BE2C (cell line): ENCODE data around the gene SAXO1.
A peak's percentile ranks its signal among the peaks of the same experiment; 100 is the strongest.
"Not testable (repeated sequence)": the region's sequence is repeated elsewhere in the genome, so short reads cannot be mapped to it uniquely, and the experiment has no call there.

Source experiments
- DNase-seq: peaks from one replicate; pipeline ENCODE4 v3.0.0-alpha.2; 2020
- H3K27me3 ChIP-seq: fragments of 250-450 bp; sonication (Bioruptor Pico); 2 replicates; pipeline ENCODE4 v1.5.1; 2020; ENCODE audit warnings: mild to moderate bottlenecking
- H3K36me3 ChIP-seq: fragments of 250-450 bp; sonication (Bioruptor Pico); 2 replicates; pipeline ENCODE4 v1.5.1; 2020; ENCODE audit warnings: mild to moderate bottlenecking
- H3K4me1 ChIP-seq: fragments of 250-450 bp; sonication (Bioruptor Pico); 2 replicates; pipeline ENCODE4 v1.5.1; 2020
- H3K4me3 ChIP-seq: 2 replicates; pipeline ENCODE4 v1.5.1; 2011; ENCODE audit warnings: low read depth, low read length
- H3K9me3 ChIP-seq: fragments of 250-450 bp; sonication (Bioruptor Pico); 2 replicates; pipeline ENCODE4 v1.5.1; 2020
- TF ChIP-seq, protein P1 (sequence below): IDR thresholded peaks from 2 replicates; pipeline ENCODE4 v1.5.1; 2012; ENCODE audit warnings: mild to moderate bottlenecking, low read depth, low read length

The SAXO1 gene

DNA sequence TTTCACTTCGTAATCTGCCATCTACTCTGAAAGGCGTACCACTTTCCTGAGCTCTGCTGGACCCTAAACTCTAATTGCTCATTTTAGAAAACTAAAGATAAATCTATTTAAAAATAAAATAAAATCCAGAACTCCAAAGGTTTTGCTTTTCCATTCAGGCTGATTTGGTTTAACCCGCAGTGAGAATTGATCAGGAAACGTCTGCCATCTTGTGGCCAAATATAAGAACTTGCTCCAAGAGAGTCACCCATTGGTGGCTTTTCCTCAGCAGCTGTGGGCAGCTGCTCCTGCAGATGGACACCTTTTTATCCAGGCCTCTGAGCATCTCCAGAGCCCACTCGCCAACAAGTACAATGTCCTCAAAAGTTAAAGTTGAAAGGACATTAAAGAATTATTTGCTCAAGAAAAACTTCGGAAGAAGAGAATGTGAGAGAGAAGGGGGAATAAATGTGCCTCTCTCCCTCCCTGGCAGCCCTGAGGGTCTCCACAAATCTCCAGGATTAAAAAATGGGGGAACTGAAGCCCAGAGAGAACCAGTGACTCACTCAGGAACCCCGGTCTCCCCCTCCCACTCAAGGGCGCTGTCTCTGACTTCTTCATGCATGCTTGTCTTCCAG, 4.1 kb downstream of the SAXO1 start:
- no peaks in the 10 kb centered on the region; the same call in 1 of the 2 replicates for H3K27me3 ChIP-seq
- no peaks in the 10 kb centered on the region for H3K9me3 ChIP-seq
- H3K4me1 ChIP-seq: no peaks in the 10 kb centered on the region
- H3K36me3 ChIP-seq: no peaks in the 10 kb centered on the region
- H3K4me3 ChIP-seq: no peak overlapping the region
- TF ChIP-seq, protein P1, sequence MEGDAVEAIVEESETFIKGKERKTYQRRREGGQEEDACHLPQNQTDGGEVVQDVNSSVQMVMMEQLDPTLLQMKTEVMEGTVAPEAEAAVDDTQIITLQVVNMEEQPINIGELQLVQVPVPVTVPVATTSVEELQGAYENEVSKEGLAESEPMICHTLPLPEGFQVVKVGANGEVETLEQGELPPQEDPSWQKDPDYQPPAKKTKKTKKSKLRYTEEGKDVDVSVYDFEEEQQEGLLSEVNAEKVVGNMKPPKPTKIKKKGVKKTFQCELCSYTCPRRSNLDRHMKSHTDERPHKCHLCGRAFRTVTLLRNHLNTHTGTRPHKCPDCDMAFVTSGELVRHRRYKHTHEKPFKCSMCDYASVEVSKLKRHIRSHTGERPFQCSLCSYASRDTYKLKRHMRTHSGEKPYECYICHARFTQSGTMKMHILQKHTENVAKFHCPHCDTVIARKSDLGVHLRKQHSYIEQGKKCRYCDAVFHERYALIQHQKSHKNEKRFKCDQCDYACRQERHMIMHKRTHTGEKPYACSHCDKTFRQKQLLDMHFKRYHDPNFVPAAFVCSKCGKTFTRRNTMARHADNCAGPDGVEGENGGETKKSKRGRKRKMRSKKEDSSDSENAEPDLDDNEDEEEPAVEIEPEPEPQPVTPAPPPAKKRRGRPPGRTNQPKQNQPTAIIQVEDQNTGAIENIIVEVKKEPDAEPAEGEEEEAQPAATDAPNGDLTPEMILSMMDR: peak; percentile 72
- peak; percentile 56 for DNase-seq

DNA sequence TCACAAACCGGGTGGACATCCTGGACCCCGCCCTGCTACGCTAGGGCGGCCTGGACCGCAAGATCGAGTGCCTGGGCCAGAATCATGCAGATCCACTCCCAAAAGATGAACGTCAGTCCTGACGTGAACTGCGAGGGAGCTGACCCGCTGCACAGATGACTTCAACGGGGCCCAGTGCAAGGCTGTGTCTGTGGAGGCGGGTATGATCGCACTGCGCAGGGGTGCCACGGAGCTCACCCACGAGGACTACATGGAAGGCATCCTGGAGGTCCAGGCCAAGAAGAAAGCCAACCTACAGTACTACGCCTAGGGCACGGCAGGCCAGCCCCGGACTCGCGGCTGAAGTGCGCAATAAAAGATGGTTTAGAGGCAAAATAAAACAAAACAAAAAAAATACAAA, 5.2 kb downstream of the SAXO1 start:
- H3K9me3 ChIP-seq: no peaks in the 10 kb centered on the region
- H3K36me3 ChIP-seq: no peaks in the 10 kb centered on the region
- TF ChIP-seq, protein P1: no peak
- H3K4me1 ChIP-seq: no peaks in the 10 kb centered on the region
- peaks cover 4% of the 10 kb centered on the region; the same call in 1 of the 2 replicates for H3K27me3 ChIP-seq
- DNase-seq: no peak
- no peak overlapping the region for H3K4me3 ChIP-seq

DNA sequence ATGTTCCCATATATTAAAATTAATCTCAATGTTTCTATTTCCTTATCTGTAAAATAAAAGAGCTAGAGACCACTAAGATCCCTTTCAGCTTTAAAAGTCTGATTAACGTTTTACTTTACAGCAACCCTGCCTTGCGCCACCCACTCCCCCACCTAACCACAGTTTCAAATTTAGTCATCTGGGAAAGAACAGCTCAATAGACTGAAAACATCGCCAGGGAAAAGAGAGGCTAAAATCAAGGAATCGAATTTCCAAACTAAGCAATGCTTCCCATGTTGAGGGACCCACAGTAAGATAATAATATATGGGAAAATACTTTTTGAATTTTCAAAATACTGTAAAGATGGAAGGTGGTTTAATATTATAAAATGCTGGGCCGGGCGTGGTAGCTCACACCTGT, 6.6 kb downstream of the SAXO1 start:
- DNase-seq: no peak
- Histone ChIP-seq H3K9me3 (no peaks in the 10 kb centered on the region), H3K27me3 (0 out of 2 replicates have a peak, but pooled peaks cover 4% of the 10 kb centered on the region), H3K4me1 (no peaks in the 10 kb centered on the region), H3K4me3 (no peak overlapping the region), H3K36me3 (no peaks in the 10 kb centered on the region)
- TF ChIP-seq, protein P1: no peak

DNA sequence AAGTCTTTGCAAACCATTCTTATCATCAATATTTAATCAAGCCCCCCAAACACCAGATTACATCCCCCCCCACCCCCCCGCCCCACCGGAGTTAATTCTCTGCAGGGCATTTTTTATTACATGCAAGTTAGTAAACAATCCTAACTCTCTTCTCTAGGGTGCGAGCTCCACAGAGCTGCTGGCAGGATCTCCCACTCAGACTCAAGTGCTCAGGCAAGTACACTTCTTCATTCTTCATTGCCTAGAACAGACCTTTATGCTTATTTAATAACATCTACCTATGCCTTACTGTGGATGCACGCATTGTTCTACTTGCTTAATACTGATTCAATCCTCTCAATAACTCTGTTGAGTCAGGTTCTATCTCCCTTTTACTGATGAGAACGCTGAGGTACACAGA, 9.9 kb downstream of the SAXO1 start:
- no peaks in the 10 kb centered on the region for H3K9me3 ChIP-seq
- TF ChIP-seq, protein P1: no peak
- H3K36me3 ChIP-seq: no peaks in the 10 kb centered on the region
- no peaks in the 10 kb centered on the region for H3K4me1 ChIP-seq
- DNase-seq: no peak
- 0 out of 2 replicates have a peak, but pooled peaks cover 4% of the 10 kb centered on the region for H3K27me3 ChIP-seq
- no peak overlapping the region for H3K4me3 ChIP-seq

DNA sequence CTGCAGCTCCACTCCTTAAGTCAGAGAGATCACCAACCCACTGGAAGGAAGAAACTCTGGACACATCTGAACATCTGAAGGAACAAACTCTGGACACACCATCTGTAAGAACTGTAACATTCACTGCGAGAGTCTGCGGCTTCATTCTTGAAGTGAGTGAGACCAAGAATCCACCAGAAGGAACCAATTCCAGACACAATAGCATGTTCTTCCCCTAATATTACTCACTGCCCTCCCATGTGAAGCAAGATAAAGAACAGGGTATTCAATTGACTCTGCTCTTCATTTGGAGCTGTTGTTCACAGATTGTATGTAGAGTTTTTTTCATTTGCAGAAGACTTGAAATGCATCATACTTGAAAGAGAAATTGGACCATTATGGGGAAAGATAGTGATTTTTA, 10.8 kb downstream of the SAXO1 start:
- Histone ChIP-seq H3K4me1 (no peaks in the 10 kb centered on the region), H3K36me3 (no peaks in the 10 kb centered on the region), H3K4me3 (no peak overlapping the region), H3K27me3 (0 out of 2 replicates have a peak, but pooled peaks cover 4% of the 10 kb centered on the region), H3K9me3 (no peaks in the 10 kb centered on the region)
- TF ChIP-seq, protein P1: no peak
- DNase-seq: no peak

DNA sequence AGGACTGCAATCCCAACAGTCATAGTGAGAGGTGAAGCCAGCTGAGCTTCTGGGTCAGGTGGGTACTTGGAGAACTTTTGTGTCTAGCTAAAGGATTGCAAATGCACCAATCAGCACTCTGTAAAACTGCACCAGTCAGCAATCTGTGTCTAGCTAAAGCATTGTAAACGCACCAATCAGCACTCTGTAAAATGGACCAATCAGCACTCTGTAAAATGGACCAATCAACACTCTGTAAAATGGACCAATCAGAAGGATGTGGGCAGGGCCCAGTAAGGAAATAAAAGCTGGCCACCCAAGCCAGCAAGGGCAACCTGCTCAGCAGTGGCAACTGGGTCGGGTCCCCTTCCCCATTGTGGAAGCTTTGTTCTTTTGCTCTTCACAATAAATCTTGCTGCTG, 11.4 kb downstream of the SAXO1 start:
- not testable (repeated sequence) for DNase-seq, H3K36me3 ChIP-seq, H3K4me3 ChIP-seq, H3K9me3 ChIP-seq, H3K27me3 ChIP-seq, H3K4me1 ChIP-seq
